Activated CD8-positive, alpha-beta memory T cell treated with anti-CD3 and anti-CD28 coated beads, Interleukin-2, amount 10 ng/mL, durations not matched to agents 7 days and 5 days (primary cell): ENCODE measurements around the gene SH3RF1. TPM values are rescaled to one million over a fixed set of nuclear protein-coding genes. Genes with fewer than 3 reads are reported as not detected.

Source experiments
- ATAC-seq: fragments of 150-1000 bp; cut with Tn5 transposase; one replicate; pipeline ENCODE4 v1.10.0; 2021; ENCODE audit warnings: moderate library complexity
- CTCF ChIA-PET: fragments of 350-600 bp; sonication (Branson Sonifier 250); formaldehyde crosslinking; loops from one replicate; lab custom pipeline; 2021; ENCODE audit warnings: antibody characterized with exemption; lab: Charles Lee
- DNase-seq: peaks from one replicate; pipeline ENCODE4 v3.0.0-alpha.2; 2020
- H3K27ac Mint-ChIP-seq: one replicate; pipeline ENCODE4 v1.8.0; 2021; ENCODE audit warnings: mild to moderate bottlenecking, mixed read lengths
- H3K27me3 Mint-ChIP-seq: one replicate; pipeline ENCODE4 v1.8.0; 2021; ENCODE audit warnings: mixed read lengths
- H3K36me3 Mint-ChIP-seq: one replicate; pipeline ENCODE4 v1.8.0; 2021; ENCODE audit warnings: mild to moderate bottlenecking, mixed read lengths
- H3K4me1 Mint-ChIP-seq: one replicate; pipeline ENCODE4 v1.8.0; 2021; ENCODE audit warnings: mixed read lengths
- H3K4me3 Mint-ChIP-seq: one replicate; pipeline ENCODE4 v1.8.0; 2021; ENCODE audit warnings: mild to moderate bottlenecking, moderate library complexity, mixed read lengths
- H3K9me3 Mint-ChIP-seq: one replicate; pipeline ENCODE4 v1.8.0; 2022; ENCODE audit warnings: low read depth, mixed read lengths
- total RNA-seq, 2 experiments: library from RNA; stranded (reverse); gene quantifications; one replicate each; pipeline ENCODE4 v1.2.3, GENCODE V29; 2021

The SH3RF1 gene
- total RNA-seq, 2 experiments from 2014 or later, result 0.35 TPM; not detected in 1

- Mint-ChIP-seq H3K4me3 (no peak overlapping the region), H3K27ac (no peak overlapping the region), H3K27me3 (no peaks in the 10 kb centered on the region), H3K36me3 (no peaks in the 10 kb centered on the region), H3K4me1 (no peaks in the 10 kb centered on the region), H3K9me3 (no peaks in the 10 kb centered on the region)
- DNase-seq (no peak), ATAC-seq (no peak)
- CTCF ChIA-PET, result no interaction called here
These were observed 164.0 kb downstream of the SH3RF1 start for GRCh38 chr4:169106696-169107229.

- DNase-seq, result no peak
- Mint-ChIP-seq H3K27ac (no peak overlapping the region), H3K27me3 (no peaks in the 10 kb centered on the region), H3K4me1 (no peaks in the 10 kb centered on the region), H3K4me3 (no peak overlapping the region), H3K9me3 (no peaks in the 10 kb centered on the region), H3K36me3 (no peaks in the 10 kb centered on the region)
- CTCF ChIA-PET, result no interaction called here
- no peak for ATAC-seq
These were observed 165.1 kb downstream of the SH3RF1 start for GRCh38 chr4:169105620-169106019.

GRCh38 chr4:169103966-169104412 lies 166.8 kb downstream of the SH3RF1 start:
- DNase-seq, result no peak

GRCh38 chr4:169102026-169102425 lies 168.7 kb downstream of the SH3RF1 start:
- no peak for ATAC-seq
- Mint-ChIP-seq H3K4me3 (no peak overlapping the region), H3K9me3 (no peaks in the 10 kb centered on the region), H3K4me1 (no peaks in the 10 kb centered on the region), H3K36me3 (no peaks in the 10 kb centered on the region), H3K27ac (no peak overlapping the region), H3K27me3 (no peaks in the 10 kb centered on the region)
- CTCF ChIA-PET, result no interaction called here
- no peak for DNase-seq

More at GRCh38 chr4:169103966-169104412, 166.8 kb downstream of the SH3RF1 start:
- Mint-ChIP-seq H3K9me3 (no peaks in the 10 kb centered on the region), H3K4me3 (no peak overlapping the region), H3K27me3 (no peaks in the 10 kb centered on the region), H3K36me3 (no peaks in the 10 kb centered on the region), H3K4me1 (no peaks in the 10 kb centered on the region), H3K27ac (no peak overlapping the region)
- ATAC-seq, result no peak
- CTCF ChIA-PET, result interaction anchor here (0.7 kb wide), 1 partner anchor 444 kb away, joined by 4 read pairs; no protein-coding TSS in a partner anchor

- DNase-seq, result no peak
- CTCF ChIA-PET, result no interaction called here
- Mint-ChIP-seq H3K4me3 (no peak overlapping the region), H3K9me3 (no peaks in the 10 kb centered on the region), H3K4me1 (no peaks in the 10 kb centered on the region), H3K36me3 (no peaks in the 10 kb centered on the region), H3K27me3 (peaks cover 4% of the 10 kb centered on the region), H3K27ac (no peak overlapping the region)
- ATAC-seq, result no peak
These were observed 170.1 kb downstream of the SH3RF1 start for GRCh38 chr4:169100670-169101101.

- CTCF ChIA-PET, result no interaction called here
- ATAC-seq (no peak), DNase-seq (no peak)
- Mint-ChIP-seq H3K36me3 (no peaks in the 10 kb centered on the region), H3K27me3 (peaks cover 4% of the 10 kb centered on the region), H3K9me3 (no peaks in the 10 kb centered on the region), H3K27ac (no peak overlapping the region), H3K4me3 (no peak overlapping the region), H3K4me1 (no peaks in the 10 kb centered on the region)
These were observed 171.0 kb downstream of the SH3RF1 start for GRCh38 chr4:169099771-169100180.

GRCh38 chr4:169098969-169099690 lies 171.6 kb downstream of the SH3RF1 start:
- DNase-seq (no peak), ATAC-seq (no peak)
- H3K36me3 Mint-ChIP-seq, result no peaks in the 10 kb centered on the region
- no peak overlapping the region for H3K4me3 Mint-ChIP-seq
- H3K4me1 Mint-ChIP-seq, result no peaks in the 10 kb centered on the region
- H3K27me3 Mint-ChIP-seq, result peaks cover 4% of the 10 kb centered on the region
- no peak overlapping the region for H3K27ac Mint-ChIP-seq
- no peaks in the 10 kb centered on the region for H3K9me3 Mint-ChIP-seq
- CTCF ChIA-PET, result no interaction called here

- no peaks in the 10 kb centered on the region for H3K4me1 Mint-ChIP-seq
- H3K36me3 Mint-ChIP-seq, result no peaks in the 10 kb centered on the region
- no peak overlapping the region for H3K27ac Mint-ChIP-seq
- CTCF ChIA-PET, result no interaction called here
- no peak overlapping the region for H3K4me3 Mint-ChIP-seq
- ATAC-seq (no peak), DNase-seq (no peak)
- no peaks in the 10 kb centered on the region for H3K9me3 Mint-ChIP-seq
- H3K27me3 Mint-ChIP-seq, result peaks cover 4% of the 10 kb centered on the region
These were observed 172.2 kb downstream of the SH3RF1 start for GRCh38 chr4:169098532-169098931.

GRCh38 chr4:169098054-169098497 lies 172.7 kb downstream of the SH3RF1 start:
- CTCF ChIA-PET, result no interaction called here
- H3K4me3 Mint-ChIP-seq, result no peak overlapping the region
- DNase-seq (no peak), ATAC-seq (no peak)
- H3K27ac Mint-ChIP-seq, result no peak overlapping the region
- no peaks in the 10 kb centered on the region for H3K4me1 Mint-ChIP-seq
- no peaks in the 10 kb centered on the region for H3K9me3 Mint-ChIP-seq
- no peaks in the 10 kb centered on the region for H3K36me3 Mint-ChIP-seq
- H3K27me3 Mint-ChIP-seq, result peaks cover 4% of the 10 kb centered on the region

- no peaks in the 10 kb centered on the region for H3K9me3 Mint-ChIP-seq
- ATAC-seq (no peak), DNase-seq (no peak)
- H3K4me3 Mint-ChIP-seq, result no peak overlapping the region
- H3K27ac Mint-ChIP-seq, result no peak overlapping the region
- CTCF ChIA-PET, result no interaction called here
- peaks cover 4% of the 10 kb centered on the region for H3K27me3 Mint-ChIP-seq
- no peaks in the 10 kb centered on the region for H3K36me3 Mint-ChIP-seq
- no peaks in the 10 kb centered on the region for H3K4me1 Mint-ChIP-seq
These were observed 174.5 kb downstream of the SH3RF1 start for GRCh38 chr4:169096221-169096620.

GRCh38 chr4:169094656-169095231 lies 176.0 kb downstream of the SH3RF1 start:
- H3K4me1 Mint-ChIP-seq, result no peaks in the 10 kb centered on the region
- no peaks in the 10 kb centered on the region for H3K9me3 Mint-ChIP-seq
- no peak overlapping the region for H3K27ac Mint-ChIP-seq
- CTCF ChIA-PET, result no interaction called here
- DNase-seq (no peak), ATAC-seq (no peak)
- H3K4me3 Mint-ChIP-seq, result no peak overlapping the region
- peaks cover 4% of the 10 kb centered on the region for H3K27me3 Mint-ChIP-seq
- no peaks in the 10 kb centered on the region for H3K36me3 Mint-ChIP-seq

- Mint-ChIP-seq H3K27me3 (peaks cover 4% of the 10 kb centered on the region), H3K4me1 (no peaks in the 10 kb centered on the region), H3K27ac (no peak overlapping the region), H3K4me3 (no peak overlapping the region), H3K9me3 (no peaks in the 10 kb centered on the region), H3K36me3 (no peaks in the 10 kb centered on the region)
- CTCF ChIA-PET, result no interaction called here
- ATAC-seq (no peak), DNase-seq (no peak)
These were observed 177.8 kb downstream of the SH3RF1 start for GRCh38 chr4:169092889-169093522.

- no peak for DNase-seq
- ATAC-seq, result no peak
- CTCF ChIA-PET, result no interaction called here
- Mint-ChIP-seq H3K27ac (no peak overlapping the region), H3K4me3 (no peak overlapping the region), H3K9me3 (no peaks in the 10 kb centered on the region), H3K4me1 (no peaks in the 10 kb centered on the region), H3K36me3 (no peaks in the 10 kb centered on the region), H3K27me3 (no peaks in the 10 kb centered on the region)
These were observed 180.1 kb downstream of the SH3RF1 start for GRCh38 chr4:169090484-169091215.
